ENCODE measurements around the gene MYO9B. TPM values are rescaled to one million over a fixed set of nuclear protein-coding genes. Genes with fewer than 3 reads are reported as not detected.

MYO9B gene
- total and polyA plus RNA-seq, 4 donors, result 27.9 to 124 (median 68.8) TPM

- H3K27me3 ChIP-seq (ENCODE audit: control insufficient read depth, insufficient read depth, low read length), result no peaks in the 10 kb centered on the region
- H3K9me3 ChIP-seq (ENCODE audit: control insufficient read depth, insufficient read depth, low read length), result peaks cover 2% of the 10 kb centered on the region
- no peak for DNase-seq (ENCODE audit: low read depth in 4 of 6, low spot score in 6 of 6)
- 55% methylated on average over 14 of the region's 18 CpGs for WGBS (ENCODE audit: insufficient coverage)
- no peaks in the 10 kb centered on the region for H3K36me3 ChIP-seq (ENCODE audit: control insufficient read depth, insufficient read depth, low read length)
- no peak overlapping the region for H3K27ac ChIP-seq (ENCODE audit: low read depth, low read length)
- H3K4me1 ChIP-seq (ENCODE audit: control insufficient read depth, insufficient read depth, low read length), result no peaks in the 10 kb centered on the region
- H3K4me3 ChIP-seq (ENCODE audit: low read depth, low read length), result no peak overlapping the region
Measured at GRCh38 chr19:17255150-17255621, 179.6 kb downstream of the MYO9B start.

GRCh38 chr19:17256130-17256529 lies 180.6 kb downstream of the MYO9B start:
- Histone ChIP-seq H3K4me3 (ENCODE audit: low read depth, low read length) (no peak overlapping the region), H3K4me1 (ENCODE audit: control insufficient read depth, insufficient read depth, low read length) (no peaks in the 10 kb centered on the region), H3K27ac (ENCODE audit: low read depth, low read length) (no peak overlapping the region), H3K36me3 (ENCODE audit: control insufficient read depth, insufficient read depth, low read length) (no peaks in the 10 kb centered on the region), H3K27me3 (ENCODE audit: control insufficient read depth, insufficient read depth, low read length) (no peaks in the 10 kb centered on the region), H3K9me3 (ENCODE audit: control insufficient read depth, insufficient read depth, low read length) (peaks cover 2% of the 10 kb centered on the region)
- DNase-seq (ENCODE audit: low read depth in 4 of 6, low spot score in 6 of 6), result no peak
- 73% methylated on average over 3 of the region's 3 CpGs for WGBS (ENCODE audit: insufficient coverage)

GRCh38 chr19:17259118-17259780 lies 183.7 kb downstream of the MYO9B start:
- Histone ChIP-seq H3K27ac (ENCODE audit: low read depth, low read length) (no peak overlapping the region), H3K9me3 (ENCODE audit: control insufficient read depth, insufficient read depth, low read length) (peaks cover 2% of the 10 kb centered on the region), H3K27me3 (ENCODE audit: control insufficient read depth, insufficient read depth, low read length) (no peaks in the 10 kb centered on the region), H3K36me3 (ENCODE audit: control insufficient read depth, insufficient read depth, low read length) (peaks cover 3% of the 10 kb centered on the region), H3K4me1 (ENCODE audit: control insufficient read depth, insufficient read depth, low read length) (no peaks in the 10 kb centered on the region), H3K4me3 (ENCODE audit: low read depth, low read length) (no peak overlapping the region)
- DNase-seq (ENCODE audit: low read depth in 4 of 6, low spot score in 6 of 6), result no peak
- WGBS (ENCODE audit: insufficient coverage), result 92% methylated on average over 6 of the region's 9 CpGs

- H3K4me3 ChIP-seq (ENCODE audit: low read depth, low read length), result no peak overlapping the region
- no CpG with 5 or more reads among the region's 1 CpG for whole genome bisulfite sequencing (ENCODE audit: insufficient coverage)
Measured at GRCh38 chr19:17259934-17260333, 184.4 kb downstream of the MYO9B start.

GRCh38 chr19:17260842-17261325 lies 185.3 kb downstream of the MYO9B start:
- Histone ChIP-seq H3K4me3 (ENCODE audit: low read depth, low read length) (no peak overlapping the region), H3K4me1 (ENCODE audit: control insufficient read depth, insufficient read depth, low read length) (no peaks in the 10 kb centered on the region), H3K36me3 (ENCODE audit: control insufficient read depth, insufficient read depth, low read length) (peaks cover 3% of the 10 kb centered on the region), H3K27me3 (ENCODE audit: control insufficient read depth, insufficient read depth, low read length) (no peaks in the 10 kb centered on the region), H3K9me3 (ENCODE audit: control insufficient read depth, insufficient read depth, low read length) (peaks cover 2% of the 10 kb centered on the region), H3K27ac (ENCODE audit: low read depth, low read length) (no peak overlapping the region)
- DNase-seq (ENCODE audit: low read depth in 4 of 6, low spot score in 6 of 6), result peak in 2 of 6 donors; percentile 66 to 72
- WGBS (ENCODE audit: insufficient coverage), result 18% methylated on average over 14 of the region's 15 CpGs

More at GRCh38 chr19:17259934-17260333, 184.4 kb downstream of the MYO9B start:
- DNase-seq (ENCODE audit: low read depth in 4 of 6, low spot score in 6 of 6), result no peak
- peaks cover 3% of the 10 kb centered on the region for H3K36me3 ChIP-seq (ENCODE audit: control insufficient read depth, insufficient read depth, low read length)
- H3K27ac ChIP-seq (ENCODE audit: low read depth, low read length), result no peak overlapping the region
- H3K9me3 ChIP-seq (ENCODE audit: control insufficient read depth, insufficient read depth, low read length), result peaks cover 2% of the 10 kb centered on the region
- H3K4me1 ChIP-seq (ENCODE audit: control insufficient read depth, insufficient read depth, low read length), result no peaks in the 10 kb centered on the region
- H3K27me3 ChIP-seq (ENCODE audit: control insufficient read depth, insufficient read depth, low read length), result no peaks in the 10 kb centered on the region

GRCh38 chr19:17262557-17262956 lies 187.0 kb downstream of the MYO9B start:
- peaks cover 4% of the 10 kb centered on the region for H3K4me1 ChIP-seq (ENCODE audit: control insufficient read depth, insufficient read depth, low read length)
- H3K27me3 ChIP-seq (ENCODE audit: control insufficient read depth, insufficient read depth, low read length), result no peaks in the 10 kb centered on the region
- H3K27ac ChIP-seq (ENCODE audit: low read depth, low read length), result no peak overlapping the region
- no peak overlapping the region for H3K4me3 ChIP-seq (ENCODE audit: low read depth, low read length)
- peaks cover 2% of the 10 kb centered on the region for H3K9me3 ChIP-seq (ENCODE audit: control insufficient read depth, insufficient read depth, low read length)
- H3K36me3 ChIP-seq (ENCODE audit: control insufficient read depth, insufficient read depth, low read length), result peaks cover 3% of the 10 kb centered on the region
- no peak for DNase-seq (ENCODE audit: low read depth in 4 of 6, low spot score in 6 of 6)
- 59% methylated on average over 16 of the region's 16 CpGs for WGBS (ENCODE audit: insufficient coverage)

Other genes starting within 250 kb of the MYO9B start
- 10 to 100 TPM; 33.5 to 38.0 TPM for gene SIN3B, start 246.4 kb upstream of the MYO9B start, total RNA-seq
- 100 to 1,000 TPM in 1 of 2 donors, 10 to 100 TPM in 1; 86.3 to 106 TPM for gene SIN3B, start 246.4 kb upstream of the MYO9B start, polyA plus RNA-seq (ENCODE audit: insufficient read length in 2 of 2)
- under 1 TPM; 0.10 to 0.17 TPM for gene F2RL3, start 186.8 kb upstream of the MYO9B start, total RNA-seq
- gene F2RL3, start 186.8 kb upstream of the MYO9B start, polyA plus RNA-seq (ENCODE audit: insufficient read length in 2 of 2), result under 1 TPM; 0.16 to 0.45 TPM
- gene CPAMD8, start 49.0 kb upstream of the MYO9B start, total RNA-seq, result 100 to 1,000 TPM in 1 of 2 donors, 10 to 100 TPM in 1; 22.3 to 117 TPM
- 10 to 100 TPM in 1 of 2 donors, 1 to 10 TPM in 1; 9.7 to 55.5 TPM for gene CPAMD8, start 49.0 kb upstream of the MYO9B start, polyA plus RNA-seq (ENCODE audit: insufficient read length in 2 of 2)
- gene HAUS8, start 325 bp upstream of the MYO9B start, total RNA-seq, result 1 to 10 TPM; 2.4 to 5.3 TPM
- 10 to 100 TPM; 10.2 to 10.7 TPM for gene HAUS8, start 325 bp upstream of the MYO9B start, polyA plus RNA-seq (ENCODE audit: insufficient read length in 2 of 2)
- gene USE1, start 139.6 kb downstream of the MYO9B start, total RNA-seq, result 10 to 100 TPM; 13.3 to 27.1 TPM
- gene USE1, start 139.6 kb downstream of the MYO9B start, polyA plus RNA-seq (ENCODE audit: insufficient read length in 2 of 2), result 10 to 100 TPM; 38.7 to 46.8 TPM
- 1 to 10 TPM; 3.9 to 9.8 TPM for gene OCEL1, start 150.4 kb downstream of the MYO9B start, total RNA-seq
- 10 to 100 TPM; 12.1 to 20.9 TPM for gene OCEL1, start 150.4 kb downstream of the MYO9B start, polyA plus RNA-seq (ENCODE audit: insufficient read length in 2 of 2)
- 10 to 100 TPM in 1 of 2 donors, 1 to 10 TPM in 1; 8.9 to 33.6 TPM for gene NR2F6, start 170.1 kb downstream of the MYO9B start, total RNA-seq
- gene NR2F6, start 170.1 kb downstream of the MYO9B start, polyA plus RNA-seq (ENCODE audit: insufficient read length in 2 of 2), result 10 to 100 TPM; 24.2 to 28.1 TPM
- gene USHBP1, start 189.0 kb downstream of the MYO9B start, total RNA-seq, result 1 to 10 TPM; 2.1 to 5.5 TPM
- 1 to 10 TPM; 3.0 to 5.3 TPM for gene USHBP1, start 189.0 kb downstream of the MYO9B start, polyA plus RNA-seq (ENCODE audit: insufficient read length in 2 of 2)
- 100 to 1,000 TPM in 1 of 2 donors, 10 to 100 TPM in 1; 60.1 to 107 TPM for gene BABAM1, start 191.7 kb downstream of the MYO9B start, total RNA-seq
- gene BABAM1, start 191.7 kb downstream of the MYO9B start, polyA plus RNA-seq (ENCODE audit: insufficient read length in 2 of 2), result 100 to 1,000 TPM; 125 to 137 TPM
- under 1 TPM; 0.61 to 0.79 TPM for gene ANKLE1, start 206.1 kb downstream of the MYO9B start, total RNA-seq
- 1 to 10 TPM; 2.6 to 4.3 TPM for gene ANKLE1, start 206.1 kb downstream of the MYO9B start, polyA plus RNA-seq (ENCODE audit: insufficient read length in 2 of 2)
- gene ABHD8, start 227.6 kb downstream of the MYO9B start, total RNA-seq, result 10 to 100 TPM; 15.9 to 18.2 TPM
- 10 to 100 TPM; 34.6 to 35.6 TPM for gene ABHD8, start 227.6 kb downstream of the MYO9B start, polyA plus RNA-seq (ENCODE audit: insufficient read length in 2 of 2)
- 10 to 100 TPM; 20.8 to 54.0 TPM for gene MRPL34, start 230.1 kb downstream of the MYO9B start, total RNA-seq
- gene MRPL34, start 230.1 kb downstream of the MYO9B start, polyA plus RNA-seq (ENCODE audit: insufficient read length in 2 of 2), result 10 to 100 TPM; 80.7 to 81.3 TPM
- gene DDA1, start 233.8 kb downstream of the MYO9B start, total RNA-seq, result 10 to 100 TPM; 23.6 to 32.8 TPM
- 10 to 100 TPM; 80.1 to 84.8 TPM for gene DDA1, start 233.8 kb downstream of the MYO9B start, polyA plus RNA-seq (ENCODE audit: insufficient read length in 2 of 2)

Data from spinal cord (tissue), 10 donors.